Upper lobe of left lung (tissue), 6 donors: ENCODE measurements around the gene MYOD1. TPM values are rescaled to one million over a fixed set of nuclear protein-coding genes. Genes with fewer than 3 reads are reported as not detected.

Experiments used
- ATAC-seq, 2 donors: fragments of 200-7000 bp; cut with Tn5 transposase; one replicate each; pipeline ENCODE4 v1.9.1; 2022; ENCODE audit warnings: mild to moderate bottlenecking in 2 of 2, moderate library complexity in 2 of 2; ENCODE audit not compliant: low FRiP score in 2 of 2
- DNase-seq, 2 donors: peaks; one replicate each; pipeline ENCODE4 v3.0.0-alpha.2; 2019 to 2020
- H3K27ac ChIP-seq, 4 donors: fragments of 200-600 bp; sonication (generic); one replicate each; pipeline ENCODE4 v1.5.1; 2016 to 2019
- H3K27me3 ChIP-seq, 4 donors: fragments of 200-600 bp; sonication (generic); one replicate each; pipeline ENCODE4 v1.5.1; 2017 to 2019
- H3K36me3 ChIP-seq, 4 donors: fragments of 200-600 bp; sonication (generic); one replicate each; pipeline ENCODE4 v1.5.1; 2016 to 2019
- H3K4me1 ChIP-seq, 4 donors: fragments of 200-600 bp; sonication (generic); one replicate each; pipeline ENCODE4 v1.5.1; 2018 to 2019
- H3K4me3 ChIP-seq, 4 donors: fragments of 200-600 bp; sonication (generic); one replicate each; pipeline ENCODE4 v1.5.1; 2017 to 2019; ENCODE audit warnings: mild to moderate bottlenecking in 2 of 4, moderate library complexity in 1 of 4
- H3K9me3 ChIP-seq, 4 donors: fragments of 200-600 bp; sonication (generic); one replicate each; pipeline ENCODE4 v1.5.1; 2018 to 2019
- CTCF ChIP-seq, 6 experiments: fragments of 450-650 bp in 4 of 6; fragments of 200-600 bp in 2 of 6; sonication (generic) in 2 of 6; IDR thresholded peaks; one replicate each; pipeline ENCODE4 v1.5.1; 2016 to 2019; ENCODE audit warnings: antibody characterized with exemption in 6 of 6
- EP300 ChIP-seq, 4 donors: sonication (generic); formaldehyde crosslinking; IDR thresholded peaks; one replicate each; pipeline ENCODE4 v1.5.1; 2017; ENCODE audit warnings: antibody characterized with exemption in 4 of 4, control low read depth in 2 of 4
- POLR2A ChIP-seq, 4 donors: fragments of 450-650 bp; IDR thresholded peaks; one replicate each; pipeline ENCODE4 v1.5.1; 2016 to 2017; ENCODE audit warnings: antibody characterized with exemption in 4 of 4, mild to moderate bottlenecking in 2 of 4
- POLR2AphosphoS5 ChIP-seq, 2 donors: sonication (generic); formaldehyde crosslinking; IDR thresholded peaks; one replicate each; pipeline ENCODE4 v1.5.1; 2017; ENCODE audit warnings: antibody characterized with exemption in 2 of 2
- WGBS, 2 donors: methylation state at CpG; one replicate each; pipeline ENCODE4 v1.1.5; 2017 to 2018; 5-methylcytosine and 5-hydroxymethylcytosine counted together
- total RNA-seq, 6 donors: library from RNA; depleted of rRNA in 4 of 6; stranded (reverse); fragments of >200 nt in 4 of 6; gene quantifications; one replicate each; pipeline versions ENCODE4 v1.1.0 to v1.2.1, GENCODE V29; 2016 to 2021
- donor health status: DM: no; HTN: no; CAD: no; lungs with moderate emphysema.
- donor health status: DM: no; HTN: yes; CAD: no; lungs with severe emphysema.

MYOD1 gene
- not detected for total RNA-seq

GRCh38 chr11:17719028-17719937, at the start of gene MYOD1:
TSS of gene MYOD1 (plus strand) at chr11:17719571. CDS start at chr11:17719783, 212 bp downstream.
- no peaks in the 10 kb centered on the region for H3K9me3 ChIP-seq
- H3K27me3 ChIP-seq, result peaks cover 0 to 29% (median 19%) of the 10 kb centered on the region in 4 donors
- 2 to 5% methylated on average over 22 to 50 of the region's 68 CpGs for WGBS, 2 donors
- DNase-seq (peak in 1 of 2 donors; percentile 62), ATAC-seq (no peak)
- H3K27ac ChIP-seq, result no peak within 1 kb of the TSS
- TF ChIP-seq EP300 (IDR thresholded peaks at IDR 0.05) (no peak), POLR2AphosphoS5 (IDR thresholded peaks at IDR 0.05) (no peak), POLR2A (IDR thresholded peaks at IDR 0.05) (no peak), CTCF (IDR thresholded peaks at IDR 0.05) (no peak)
- no peak within 1 kb of the TSS for H3K4me3 ChIP-seq
- no peaks in the 10 kb centered on the region for H3K36me3 ChIP-seq
- peaks cover 0 to 26% (median 6%) of the 10 kb centered on the region in 4 donors for H3K4me1 ChIP-seq

- Histone ChIP-seq H3K9me3 (peaks cover 0 to 6% (median 3%) of the 10 kb centered on the region in 4 donors), H3K27ac (no peak overlapping the region), H3K4me3 (no peak overlapping the region), H3K36me3 (no peaks in the 10 kb centered on the region), H3K4me1 (no peaks in the 10 kb centered on the region), H3K27me3 (no peaks in the 10 kb centered on the region)
- WGBS, 2 donors, result 83 to 89% methylated on average over 7 of the region's 7 CpGs
- DNase-seq (no peak), ATAC-seq (no peak)
- TF ChIP-seq POLR2A (IDR thresholded peaks at IDR 0.05) (no peak), CTCF (IDR thresholded peaks at IDR 0.05) (no peak), POLR2AphosphoS5 (IDR thresholded peaks at IDR 0.05) (no peak), EP300 (IDR thresholded peaks at IDR 0.05) (no peak)
Measured at GRCh38 chr11:17672469-17672868, 46.9 kb upstream of the MYOD1 start.

GRCh38 chr11:17673951-17674350, 45.4 kb upstream of the MYOD1 start:
- ATAC-seq (no peak), DNase-seq (no peak)
- Histone ChIP-seq H3K4me1 (no peaks in the 10 kb centered on the region), H3K9me3 (peaks cover 0 to 6% (median 3%) of the 10 kb centered on the region in 4 donors), H3K36me3 (no peaks in the 10 kb centered on the region), H3K4me3 (no peak overlapping the region), H3K27me3 (no peaks in the 10 kb centered on the region), H3K27ac (no peak overlapping the region)
- WGBS, 2 donors, result 80 to 90% methylated on average over 1 of the region's 1 CpG
- TF ChIP-seq POLR2AphosphoS5 (IDR thresholded peaks at IDR 0.05), result no peak
- no peak for TF ChIP-seq CTCF (IDR thresholded peaks at IDR 0.05)
- no peak for TF ChIP-seq EP300 (IDR thresholded peaks at IDR 0.05)
- no peak for TF ChIP-seq POLR2A (IDR thresholded peaks at IDR 0.05)

GRCh38 chr11:17682848-17683247, 36.5 kb upstream of the MYOD1 start:
- no peak for ATAC-seq
- no peak for TF ChIP-seq EP300 (IDR thresholded peaks at IDR 0.05)
- no peak for TF ChIP-seq CTCF (IDR thresholded peaks at IDR 0.05)
- TF ChIP-seq POLR2AphosphoS5 (IDR thresholded peaks at IDR 0.05), result no peak
- no peak for TF ChIP-seq POLR2A (IDR thresholded peaks at IDR 0.05)

More at GRCh38 chr11:17682848-17683247, 36.5 kb upstream of the MYOD1 start:
- Histone ChIP-seq H3K4me1 (no peaks in the 10 kb centered on the region), H3K27ac (no peak overlapping the region), H3K4me3 (no peak overlapping the region), H3K36me3 (no peaks in the 10 kb centered on the region), H3K9me3 (no peaks in the 10 kb centered on the region), H3K27me3 (no peaks in the 10 kb centered on the region)
- DNase-seq, result no peak
